Osteocyte (in vitro differentiated cells): ENCODE results near the gene ELMOD2. TPM values are rescaled to one million over a fixed set of nuclear protein-coding genes. Genes with fewer than 3 reads are reported as not detected.

ENCODE experiments used
- DNase-seq: peaks from one replicate; pipeline ENCODE4 v3.0.0; 2021; ENCODE audit warnings: mixed read lengths; ENCODE audit not compliant: unreplicated experiment; ENCODE audit errors: extremely low spot score
- H3K27ac Mint-ChIP-seq: one replicate; pipeline ENCODE4 v1.8.0; 2021; ENCODE audit warnings: mild to moderate bottlenecking, mixed read lengths; ENCODE audit not compliant: unreplicated experiment
- H3K27me3 Mint-ChIP-seq: one replicate; pipeline ENCODE4 v1.8.0; 2021; ENCODE audit warnings: mixed read lengths; ENCODE audit not compliant: unreplicated experiment
- H3K36me3 Mint-ChIP-seq: one replicate; pipeline ENCODE4 v1.8.0; 2021; ENCODE audit warnings: mixed read lengths; ENCODE audit not compliant: unreplicated experiment
- H3K4me1 Mint-ChIP-seq: one replicate; pipeline ENCODE4 v1.8.0; 2021; ENCODE audit warnings: mixed read lengths; ENCODE audit not compliant: unreplicated experiment
- H3K4me3 Mint-ChIP-seq: one replicate; pipeline ENCODE4 v1.8.0; 2021; ENCODE audit warnings: mild to moderate bottlenecking, moderate library complexity, mixed read lengths; ENCODE audit not compliant: unreplicated experiment
- H3K9me3 Mint-ChIP-seq: one replicate; pipeline ENCODE4 v1.8.0; 2021; ENCODE audit warnings: mixed read lengths; ENCODE audit not compliant: unreplicated experiment
- total RNA-seq: library from RNA; stranded (reverse); gene quantifications from 2 replicates; pipeline ENCODE4 v1.2.1, GENCODE V29; 2021
- TF ChIP-seq, protein P1 (sequence below): fragments of 200-600 bp; sonication (generic); IDR thresholded peaks from 2 replicates; pipeline ENCODE4 v1.5.0; 2021; ENCODE audit warnings: antibody characterized with exemption, mild to moderate bottlenecking, moderate library complexity

The ELMOD2 gene
- total RNA-seq, 1 donor from 2014 or later = 31.4 TPM

DNA sequence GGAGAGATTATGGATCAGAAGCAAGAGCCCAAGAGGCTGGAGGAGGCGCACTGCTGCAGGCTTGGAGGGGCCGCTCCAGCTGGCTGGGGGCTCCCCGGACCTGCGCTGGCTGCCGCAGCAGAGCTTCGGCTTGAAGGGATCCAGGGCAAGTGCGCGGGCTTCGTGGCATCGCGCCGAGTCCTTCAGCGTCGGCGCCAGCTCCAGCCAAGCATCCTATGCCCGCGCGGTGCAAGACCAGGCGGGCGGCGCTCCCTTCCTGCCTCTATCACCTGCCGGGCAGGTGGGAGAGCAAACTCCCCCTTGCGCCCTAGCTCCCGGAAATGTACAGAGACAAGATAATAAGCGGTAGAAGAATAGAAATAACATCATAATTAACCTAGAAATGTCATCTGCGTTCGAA is 55.3 kb downstream of the ELMOD2 start:
- Mint-ChIP-seq H3K27ac (no peak overlapping the region), H3K4me3 (no peak overlapping the region)

DNA sequence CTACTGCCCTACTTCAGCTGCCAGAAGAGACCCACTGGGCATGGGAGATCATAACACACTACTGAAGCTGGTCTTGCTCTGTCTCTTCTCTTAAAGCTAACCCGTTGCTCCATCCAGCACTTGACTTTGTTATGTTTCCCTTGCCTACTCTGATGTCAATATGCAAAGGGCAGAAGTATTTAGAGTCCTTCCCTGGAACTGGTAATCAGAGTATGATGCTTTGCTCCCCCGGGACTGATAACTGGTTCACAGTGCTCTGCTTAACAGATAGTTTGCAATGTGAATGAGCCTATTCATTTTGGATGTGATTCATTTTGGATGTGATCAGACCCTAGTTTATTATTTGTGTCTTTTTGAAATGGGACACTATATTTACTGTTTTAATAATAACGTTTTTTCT is 57.1 kb downstream of the ELMOD2 start:
- TF ChIP-seq, protein P1, sequence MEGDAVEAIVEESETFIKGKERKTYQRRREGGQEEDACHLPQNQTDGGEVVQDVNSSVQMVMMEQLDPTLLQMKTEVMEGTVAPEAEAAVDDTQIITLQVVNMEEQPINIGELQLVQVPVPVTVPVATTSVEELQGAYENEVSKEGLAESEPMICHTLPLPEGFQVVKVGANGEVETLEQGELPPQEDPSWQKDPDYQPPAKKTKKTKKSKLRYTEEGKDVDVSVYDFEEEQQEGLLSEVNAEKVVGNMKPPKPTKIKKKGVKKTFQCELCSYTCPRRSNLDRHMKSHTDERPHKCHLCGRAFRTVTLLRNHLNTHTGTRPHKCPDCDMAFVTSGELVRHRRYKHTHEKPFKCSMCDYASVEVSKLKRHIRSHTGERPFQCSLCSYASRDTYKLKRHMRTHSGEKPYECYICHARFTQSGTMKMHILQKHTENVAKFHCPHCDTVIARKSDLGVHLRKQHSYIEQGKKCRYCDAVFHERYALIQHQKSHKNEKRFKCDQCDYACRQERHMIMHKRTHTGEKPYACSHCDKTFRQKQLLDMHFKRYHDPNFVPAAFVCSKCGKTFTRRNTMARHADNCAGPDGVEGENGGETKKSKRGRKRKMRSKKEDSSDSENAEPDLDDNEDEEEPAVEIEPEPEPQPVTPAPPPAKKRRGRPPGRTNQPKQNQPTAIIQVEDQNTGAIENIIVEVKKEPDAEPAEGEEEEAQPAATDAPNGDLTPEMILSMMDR = no peak
- Mint-ChIP-seq H3K9me3 (no peaks in the 10 kb centered on the region), H3K27ac (no peak overlapping the region), H3K36me3 (no peaks in the 10 kb centered on the region), H3K4me3 (no peak overlapping the region), H3K4me1 (no peaks in the 10 kb centered on the region), H3K27me3 (peaks cover 52% of the 10 kb centered on the region)
- no peak for DNase-seq

More for the DNA sequence above, 55.3 kb downstream of the ELMOD2 start:
- Mint-ChIP-seq H3K36me3 (no peaks in the 10 kb centered on the region), H3K27me3 (peaks cover 58% of the 10 kb centered on the region), H3K9me3 (no peaks in the 10 kb centered on the region), H3K4me1 (no peaks in the 10 kb centered on the region)
- TF ChIP-seq, protein P1 = no peak
- no peak for DNase-seq

DNA sequence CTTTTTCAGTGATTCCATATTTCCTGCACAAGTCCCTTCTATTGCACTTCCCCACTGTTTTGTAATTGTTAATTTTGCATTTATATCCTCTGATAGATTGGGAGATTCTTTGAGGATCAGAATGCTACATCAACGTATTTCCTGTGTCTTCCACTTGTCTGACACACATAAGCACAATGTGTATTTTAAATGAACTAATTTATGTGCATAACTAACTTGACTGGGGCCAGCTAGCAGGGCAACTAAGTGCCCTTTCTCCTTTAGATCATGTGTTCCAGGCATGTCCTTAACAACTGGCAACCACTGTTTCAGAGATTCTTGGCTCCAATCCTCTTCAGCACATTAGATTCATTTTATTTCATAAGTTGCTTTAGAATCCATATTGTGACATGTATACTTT is 60.5 kb downstream of the ELMOD2 start:
- Mint-ChIP-seq H3K4me1 (no peaks in the 10 kb centered on the region), H3K4me3 (no peak overlapping the region), H3K27me3 (peaks cover 40% of the 10 kb centered on the region), H3K9me3 (no peaks in the 10 kb centered on the region), H3K36me3 (no peaks in the 10 kb centered on the region), H3K27ac (no peak overlapping the region)
- TF ChIP-seq, protein P1 = no peak
- DNase-seq = no peak

DNA sequence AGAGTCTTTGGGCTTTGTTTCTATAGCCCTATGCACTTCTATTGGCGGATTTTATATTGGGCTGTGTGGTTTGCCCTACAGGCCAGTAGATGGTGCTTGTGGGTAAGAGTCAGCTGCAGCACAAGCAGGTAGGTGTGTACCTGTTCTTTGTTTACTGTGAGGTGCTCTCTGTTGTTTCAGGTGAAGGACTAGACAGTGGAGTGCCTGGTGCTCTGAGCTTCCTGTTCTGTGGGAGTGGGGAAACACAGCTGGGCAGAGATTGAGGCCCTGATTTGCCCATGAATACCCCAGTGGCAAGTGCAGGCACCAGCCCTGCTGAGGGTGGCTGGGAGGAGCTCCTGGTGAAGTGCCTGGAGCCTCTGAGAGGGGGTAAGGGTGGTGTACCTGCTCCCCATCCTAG is 71.1 kb downstream of the ELMOD2 start:
- TF ChIP-seq, protein P1 = peak; percentile 41
- DNase-seq = no peak
- Mint-ChIP-seq H3K9me3 (peaks cover 7% of the 10 kb centered on the region), H3K27ac (no peak overlapping the region), H3K36me3 (no peaks in the 10 kb centered on the region), H3K4me3 (no peak overlapping the region), H3K27me3 (peaks cover 60% of the 10 kb centered on the region), H3K4me1 (no peaks in the 10 kb centered on the region)

DNA sequence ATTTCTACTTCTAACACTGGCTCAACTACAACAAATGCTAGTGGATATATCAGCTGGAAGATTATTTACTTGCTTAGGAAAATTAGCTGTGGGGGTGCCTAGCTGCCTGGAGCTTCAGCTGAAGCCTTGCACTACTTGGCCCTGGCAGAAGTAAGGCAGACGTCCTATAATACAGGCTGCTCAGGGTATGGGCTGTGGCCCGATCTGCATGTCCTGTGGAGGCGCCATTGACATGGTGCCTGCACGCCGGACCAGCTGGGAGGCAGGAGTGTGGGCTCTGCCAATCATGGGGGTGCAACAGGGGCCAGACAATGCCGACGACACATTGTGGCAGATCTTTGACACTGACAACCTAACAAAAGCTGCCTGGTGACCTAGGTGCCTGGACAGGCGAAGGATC is 76.4 kb downstream of the ELMOD2 start:
- H3K4me3 Mint-ChIP-seq = no peak overlapping the region
- no peak for DNase-seq
- TF ChIP-seq, protein P1 = no peak
- no peaks in the 10 kb centered on the region for H3K36me3 Mint-ChIP-seq
- H3K27ac Mint-ChIP-seq = no peak overlapping the region
- H3K9me3 Mint-ChIP-seq = no peaks in the 10 kb centered on the region
- H3K27me3 Mint-ChIP-seq = peaks cover 32% of the 10 kb centered on the region
- no peaks in the 10 kb centered on the region for H3K4me1 Mint-ChIP-seq
